Activated naive CD4-positive, alpha-beta T cell treated with anti-CD3 and anti-CD28 coated beads for 36 hours (primary cell): ENCODE measurements around the gene KCNJ5. TPM values are rescaled to one million over a fixed set of nuclear protein-coding genes. Genes with fewer than 3 reads are reported as not detected.

ENCODE experiments used
- CTCF ChIA-PET: fragments of 350-600 bp; sonication (Branson Sonifier 250); formaldehyde crosslinking; loops from one replicate; lab custom pipeline; 2021; ENCODE audit warnings: antibody characterized with exemption; lab: Charles Lee
- DNase-seq: peaks from one replicate; pipeline ENCODE4 v3.0.0-alpha.2; 2020
- H3K27ac Mint-ChIP-seq: one replicate; pipeline ENCODE4 v1.8.0; 2021; ENCODE audit warnings: mild to moderate bottlenecking, mixed read lengths
- H3K27me3 Mint-ChIP-seq: one replicate; pipeline ENCODE4 v1.8.0; 2021; ENCODE audit warnings: low read depth, mixed read lengths
- H3K36me3 Mint-ChIP-seq: one replicate; pipeline ENCODE4 v1.8.0; 2021; ENCODE audit warnings: low read depth, mixed read lengths
- H3K4me1 Mint-ChIP-seq: one replicate; pipeline ENCODE4 v1.8.0; 2021; ENCODE audit warnings: low read depth, mixed read lengths
- H3K4me3 Mint-ChIP-seq: one replicate; pipeline ENCODE4 v1.8.0; 2021; ENCODE audit warnings: mild to moderate bottlenecking, moderate library complexity, mixed read lengths
- H3K9me3 Mint-ChIP-seq: one replicate; pipeline ENCODE4 v1.8.0; 2021; ENCODE audit warnings: mixed read lengths
- intact Hi-C: fragments of 100-400 bp; cut with micrococcal nuclease; formaldehyde crosslinking; loops from one replicate; pipeline ENCODE4 v1.15.1; 2023
- total RNA-seq, 2 experiments: library from RNA; stranded (reverse); gene quantifications; one replicate each; pipeline ENCODE4 v1.2.3, GENCODE V29; 2021

KCNJ5 gene
- total RNA-seq, 2 experiments from 2014 or later: not detected

- Mint-ChIP-seq H3K27ac (no peak overlapping the region), H3K36me3 (no peaks in the 10 kb centered on the region), H3K4me3 (no peak overlapping the region), H3K9me3 (no peaks in the 10 kb centered on the region), H3K4me1 (peaks cover 3% of the 10 kb centered on the region), H3K27me3 (no peaks in the 10 kb centered on the region)
- CTCF ChIA-PET: interaction anchor here (0.6 to 4.8 kb wide), 8 partner anchors 11 to 702 kb away, joined by 3 to 25 read pairs (median 4); no protein-coding TSS in a partner anchor
- peak; percentile 85 for DNase-seq
- intact Hi-C loops: loop anchor here (1.0 to 10.0 kb wide), 5 partner anchors 29 to 829 kb away; no protein-coding TSS in a partner anchor
Measured at GRCh38 chr11:128859563-128860441, 31.4 kb upstream of the KCNJ5 start.

- Mint-ChIP-seq H3K9me3 (no peaks in the 10 kb centered on the region), H3K4me1 (peaks cover 3% of the 10 kb centered on the region), H3K4me3 (no peak overlapping the region), H3K27ac (no peak overlapping the region), H3K27me3 (no peaks in the 10 kb centered on the region), H3K36me3 (no peaks in the 10 kb centered on the region)
- no peak for DNase-seq
- CTCF ChIA-PET: interaction anchor here (0.6 to 4.8 kb wide), 8 partner anchors 13 to 703 kb away, joined by 3 to 20 read pairs (median 4); no protein-coding TSS in a partner anchor
- intact Hi-C loops: loop anchor here (1.0 to 10.0 kb wide), 5 partner anchors 29 to 829 kb away; no protein-coding TSS in a partner anchor
Measured at GRCh38 chr11:128860571-128861361, 30.4 kb upstream of the KCNJ5 start.

DNA sequence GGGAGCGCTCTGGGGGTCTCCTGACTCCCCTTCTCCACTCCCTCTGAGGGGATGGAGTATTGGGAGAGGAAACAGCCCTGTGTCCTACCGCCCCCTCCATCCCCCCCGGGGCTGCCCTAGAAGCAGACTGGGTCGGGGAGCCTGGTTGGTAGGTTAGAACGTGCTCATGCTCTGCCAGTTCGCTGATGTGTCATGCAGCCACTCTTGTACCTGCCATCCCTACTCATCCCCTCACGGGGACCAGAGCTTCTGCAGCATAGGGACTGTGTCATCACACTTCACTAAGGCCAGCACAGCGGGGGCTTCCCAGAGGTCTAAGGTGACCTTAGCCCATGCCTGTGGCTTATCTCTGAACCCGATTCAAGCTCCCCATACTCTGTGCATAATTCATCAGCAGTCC is 28.8 kb upstream of the KCNJ5 start:
- Mint-ChIP-seq H3K4me3 (no peak overlapping the region), H3K27ac (no peak overlapping the region), H3K9me3 (no peaks in the 10 kb centered on the region), H3K36me3 (no peaks in the 10 kb centered on the region), H3K27me3 (no peaks in the 10 kb centered on the region), H3K4me1 (peaks cover 3% of the 10 kb centered on the region)
- CTCF ChIA-PET: interaction anchor here (1.5 kb wide), 1 partner anchor 30 kb away, joined by 3 read pairs; no protein-coding TSS in a partner anchor
- DNase-seq: no peak
- intact Hi-C loops: loop anchor here (10.0 kb wide), 1 partner anchor 782 kb away; no protein-coding TSS in a partner anchor

DNA sequence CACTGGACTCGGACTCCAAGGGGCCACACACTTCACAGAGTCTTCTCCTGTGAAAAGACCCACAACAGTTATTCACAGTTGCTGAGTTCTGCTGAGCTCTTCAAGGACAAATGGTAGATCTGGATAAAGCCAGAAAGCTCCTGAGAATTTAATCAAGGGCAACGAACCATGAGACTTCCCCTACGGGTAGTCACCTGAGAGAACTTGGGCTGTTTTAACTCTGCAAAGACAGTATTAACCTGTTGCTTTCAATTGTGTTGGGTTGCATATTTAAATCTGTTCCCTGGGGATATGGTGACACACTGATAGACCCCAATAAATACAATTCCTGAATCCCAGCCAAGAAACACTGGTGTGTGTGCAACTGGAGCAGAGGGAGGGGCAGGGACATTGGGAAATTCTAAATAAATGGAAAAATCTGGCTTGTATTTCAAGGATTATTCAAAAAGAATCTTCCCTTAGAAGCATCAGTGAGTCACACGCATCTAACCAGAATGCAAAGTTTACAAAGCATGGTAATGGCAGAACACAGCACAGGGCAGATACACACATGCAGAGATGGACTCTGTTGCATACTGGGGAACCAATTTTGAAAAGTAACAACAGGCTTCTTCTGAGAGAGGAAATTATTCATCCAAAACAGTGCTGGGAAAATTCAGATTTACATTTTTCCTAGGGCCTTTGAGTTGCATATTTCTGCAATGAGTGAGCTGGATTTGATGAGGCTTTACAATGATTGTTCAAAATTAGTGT is 28.1 kb upstream of the KCNJ5 start:
- H3K27me3 Mint-ChIP-seq: no peaks in the 10 kb centered on the region
- no peak for DNase-seq
- H3K4me1 Mint-ChIP-seq: peaks cover 3% of the 10 kb centered on the region
- H3K36me3 Mint-ChIP-seq: no peaks in the 10 kb centered on the region
- no peaks in the 10 kb centered on the region for H3K9me3 Mint-ChIP-seq
- CTCF ChIA-PET: no interaction called here
- H3K4me3 Mint-ChIP-seq: no peak overlapping the region
- H3K27ac Mint-ChIP-seq: no peak overlapping the region
- intact Hi-C loops: loop anchor here (10.0 kb wide), 1 partner anchor 782 kb away; no protein-coding TSS in a partner anchor

DNA sequence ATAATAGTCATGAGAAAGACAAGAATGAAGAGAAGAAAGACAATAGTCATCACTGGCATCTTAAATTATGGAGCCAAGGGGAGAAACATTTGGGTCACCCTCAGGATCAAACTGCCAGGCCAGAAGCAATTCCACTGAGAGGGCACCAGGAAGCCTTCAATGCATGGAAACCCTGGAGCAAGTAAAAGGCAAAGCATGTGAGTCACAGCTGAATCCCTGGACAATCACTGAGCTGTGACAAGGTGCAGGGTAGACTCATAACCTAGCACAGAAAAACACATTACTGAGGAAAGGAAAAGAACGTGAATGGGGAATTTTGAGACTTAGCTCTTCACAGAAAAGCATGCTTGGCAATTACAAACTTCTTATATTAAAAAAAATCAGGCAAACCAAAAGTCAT is 25.7 kb upstream of the KCNJ5 start:
- Mint-ChIP-seq H3K27me3 (no peaks in the 10 kb centered on the region), H3K36me3 (no peaks in the 10 kb centered on the region), H3K4me3 (no peak overlapping the region), H3K9me3 (no peaks in the 10 kb centered on the region), H3K4me1 (no peaks in the 10 kb centered on the region), H3K27ac (no peak overlapping the region)
- intact Hi-C loops: loop anchor here (10.0 kb wide), 1 partner anchor 779 kb away; no protein-coding TSS in a partner anchor
- no peak for DNase-seq
- CTCF ChIA-PET: interaction anchor here (0.7 to 1.4 kb wide), 4 partner anchors 41 to 708 kb away, joined by 3 to 4 read pairs (median 4); no protein-coding TSS in a partner anchor

GRCh38 chr11:128867277-128867676 is 23.9 kb upstream of the KCNJ5 start, which contains the start of gene KCNJ1:
Gene KCNJ1, minus strand, starts transcription at chr11:128867296. Its CDS starts 27,053 bp downstream, at chr11:128840243.
- no peaks in the 10 kb centered on the region for H3K9me3 Mint-ChIP-seq
- H3K4me1 Mint-ChIP-seq: no peaks in the 10 kb centered on the region
- intact Hi-C loops: loop anchor here (10.0 kb wide), 1 partner anchor 778 kb away; no protein-coding TSS in a partner anchor
- CTCF ChIA-PET: interaction anchor here (1.6 kb wide), 1 partner anchor 13 kb away, joined by 4 read pairs; no protein-coding TSS in a partner anchor
- no peak within 1 kb of the TSS for H3K4me3 Mint-ChIP-seq
- DNase-seq: peak; percentile 32
- H3K36me3 Mint-ChIP-seq: no peaks in the 10 kb centered on the region
- H3K27ac Mint-ChIP-seq: no peak within 1 kb of the TSS
- no peaks in the 10 kb centered on the region for H3K27me3 Mint-ChIP-seq

GRCh38 chr11:128868841-128869671 is 22.1 kb upstream of the KCNJ5 start:
- intact Hi-C loops: loop anchor here (10.0 kb wide), 1 partner anchor 776 kb away; no protein-coding TSS in a partner anchor
- DNase-seq: peak; percentile 32
- H3K4me1 Mint-ChIP-seq: no peaks in the 10 kb centered on the region
- no peak overlapping the region for H3K27ac Mint-ChIP-seq
- H3K27me3 Mint-ChIP-seq: no peaks in the 10 kb centered on the region
- H3K4me3 Mint-ChIP-seq: no peak overlapping the region
- no peaks in the 10 kb centered on the region for H3K36me3 Mint-ChIP-seq
- CTCF ChIA-PET: interaction anchor here (0.5 to 1.8 kb wide), 5 partner anchors 13 to 711 kb away, joined by 3 to 11 read pairs (median 6); no protein-coding TSS in a partner anchor
- no peaks in the 10 kb centered on the region for H3K9me3 Mint-ChIP-seq

DNA sequence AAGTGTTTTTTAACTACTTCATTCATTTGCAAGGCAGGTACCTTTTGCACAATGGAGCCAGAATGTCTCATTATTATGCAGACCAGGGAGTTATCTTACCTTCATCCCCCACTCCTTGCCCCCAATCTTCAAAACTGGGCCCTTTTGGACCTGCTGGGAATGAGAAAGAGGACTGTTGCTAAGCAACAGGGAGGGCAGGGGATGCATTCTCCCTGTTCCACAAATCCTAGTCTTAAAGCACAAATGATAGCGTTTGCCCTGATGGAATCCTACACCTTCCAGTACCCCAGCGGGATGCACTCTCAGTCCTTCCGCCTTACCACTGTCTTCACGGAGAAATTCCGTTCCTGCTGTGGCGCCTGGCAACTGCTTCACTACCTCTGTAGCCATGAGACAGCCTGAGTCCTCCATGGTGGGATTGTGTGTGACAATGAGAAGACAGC is 20.0 kb upstream of the KCNJ5 start:
- intact Hi-C loops: no loop called here
- DNase-seq: no peak
- H3K4me1 Mint-ChIP-seq: no peaks in the 10 kb centered on the region
- no peak overlapping the region for H3K4me3 Mint-ChIP-seq
- no peaks in the 10 kb centered on the region for H3K36me3 Mint-ChIP-seq
- CTCF ChIA-PET: no interaction called here
- H3K9me3 Mint-ChIP-seq: no peaks in the 10 kb centered on the region
- no peak overlapping the region for H3K27ac Mint-ChIP-seq
- H3K27me3 Mint-ChIP-seq: no peaks in the 10 kb centered on the region

GRCh38 chr11:128872094-128872493 is 19.1 kb upstream of the KCNJ5 start:
- no peak for DNase-seq
- H3K4me1 Mint-ChIP-seq: no peaks in the 10 kb centered on the region
- no peaks in the 10 kb centered on the region for H3K36me3 Mint-ChIP-seq
- H3K4me3 Mint-ChIP-seq: no peak overlapping the region
- H3K27ac Mint-ChIP-seq: no peak overlapping the region
- CTCF ChIA-PET: no interaction called here
- no peaks in the 10 kb centered on the region for H3K9me3 Mint-ChIP-seq
- intact Hi-C loops: no loop called here
- H3K27me3 Mint-ChIP-seq: no peaks in the 10 kb centered on the region

GRCh38 chr11:128872594-128872993 is 18.6 kb upstream of the KCNJ5 start:
- intact Hi-C loops: no loop called here
- no peaks in the 10 kb centered on the region for H3K9me3 Mint-ChIP-seq
- no peak for DNase-seq
- H3K4me3 Mint-ChIP-seq: no peak overlapping the region
- H3K27me3 Mint-ChIP-seq: no peaks in the 10 kb centered on the region
- H3K27ac Mint-ChIP-seq: no peak overlapping the region
- no peaks in the 10 kb centered on the region for H3K4me1 Mint-ChIP-seq
- H3K36me3 Mint-ChIP-seq: no peaks in the 10 kb centered on the region
- CTCF ChIA-PET: no interaction called here
